H1 (cell line): ENCODE measurements around the gene CCDC192. TPM values are rescaled to one million over a fixed set of nuclear protein-coding genes. Genes with fewer than 3 reads are reported as not detected.

ENCODE experiments used
- CTCF ChIA-PET: fragments of 300-600 bp; sonication (Branson Sonifier 250); formaldehyde crosslinking; loops from one replicate; lab custom pipeline; 2021; ENCODE audit not compliant: partially characterized antibody; lab: Charles Lee
- POLR2A ChIA-PET: fragments of 300-600 bp; sonication (Branson Sonifier 250); formaldehyde crosslinking; loops from one replicate; lab custom pipeline; 2021; ENCODE audit warnings: inconsistent platforms; ENCODE audit not compliant: partially characterized antibody; lab: Charles Lee
- DNase-seq, 2 experiments: peaks; one replicate each; pipeline versions ENCODE4 v3.0.0 to v3.0.0-alpha.2; 2010 to 2022; ENCODE audit warnings: low spot score in 2 of 2, low read depth in 1 of 2, mixed read lengths in 1 of 2
- FAIRE-seq: peaks from 2 replicates; lab custom pipeline; 2011; peaks lifted over from hg19 to GRCh38; lab: Jason Lieb, UNC
- H2AFZ ChIP-seq: 2 replicates; pipeline ENCODE4 v1.8.1; 2012; ENCODE audit warnings: low read length, inconsistent platforms
- H2AK5ac ChIP-seq: 2 replicates; pipeline ENCODE4 v1.6.1; 2013; ENCODE audit warnings: low read depth, low read length
- H2BK120ac ChIP-seq: replicated peaks from 2 replicates; pipeline ENCODE3; 2013; ENCODE audit warnings: low read depth, low read length, inconsistent platforms
- H2BK12ac ChIP-seq: 2 replicates; pipeline ENCODE4 v1.6.1; 2013; ENCODE audit warnings: low read depth, low read length
- H2BK15ac ChIP-seq: 2 replicates; pipeline ENCODE4 v1.6.1; 2013; ENCODE audit warnings: low read length
- H2BK20ac ChIP-seq: 2 replicates; pipeline ENCODE4 v1.6.1; 2013; ENCODE audit warnings: low read length
- H2BK5ac ChIP-seq: 2 replicates; pipeline ENCODE4 v1.6.1; 2013; ENCODE audit warnings: low read depth, low read length
- H3K14ac ChIP-seq: 2 replicates; pipeline ENCODE4 v1.6.1; 2013; ENCODE audit warnings: inconsistent platforms; ENCODE audit not compliant: insufficient read length
- H3K18ac ChIP-seq: 2 replicates; pipeline ENCODE4 v1.6.1; 2013; ENCODE audit warnings: low read length; ENCODE audit errors: extremely low read depth
- H3K23ac ChIP-seq: 2 replicates; pipeline ENCODE4 v1.6.1; 2013; ENCODE audit warnings: inconsistent platforms; ENCODE audit not compliant: insufficient read length
- H3K23me2 ChIP-seq: 2 replicates; pipeline ENCODE4 v1.6.1; 2013; ENCODE audit warnings: low read depth, low read length
- H3K27ac ChIP-seq: 2 replicates; pipeline ENCODE4 v1.6.1; 2011; ENCODE audit warnings: low read depth, low read length, inconsistent platforms
- H3K27me3 ChIP-seq, 4 experiments: replicated peaks in 1 of 4; 1 replicate in 1 of 4; 2 replicates in 3 of 4; pipeline versions ENCODE4 v1.6.1 to v1.8.1; 2011 to 2013; ENCODE audit warnings: low read length in 3 of 4, mild to moderate bottlenecking in 3 of 4, inconsistent platforms in 2 of 4, mixed read lengths in 2 of 4, moderate library complexity in 1 of 4; ENCODE audit not compliant: control insufficient read depth in 3 of 4, insufficient read depth in 3 of 4; ENCODE audit errors: extremely low read depth in 1 of 4
- H3K36me3 ChIP-seq, 4 experiments: 2 replicates each; pipeline versions ENCODE4 v1.6.1 to v1.8.1; 2011 to 2013; ENCODE audit warnings: mild to moderate bottlenecking in 4 of 4, low read length in 3 of 4, moderate library complexity in 2 of 4, control low read depth in 1 of 4, inconsistent platforms in 1 of 4; ENCODE audit not compliant: insufficient read depth in 4 of 4, control insufficient read depth in 2 of 4
- H3K4ac ChIP-seq: replicated peaks from 2 replicates; pipeline ENCODE3; 2013; ENCODE audit warnings: low read length, low read depth, mixed read lengths, inconsistent platforms; ENCODE audit not compliant: insufficient read length
- H3K4me1 ChIP-seq, 4 experiments: replicated peaks in 1 of 4; 1 replicate in 1 of 4; 2 replicates in 3 of 4; pipeline versions ENCODE4 v1.6.1 to v1.8.1; 2011 to 2013; ENCODE audit warnings: low read length in 3 of 4, inconsistent platforms in 2 of 4, mixed read lengths in 1 of 4; ENCODE audit not compliant: insufficient read depth in 4 of 4, control insufficient read depth in 3 of 4
- H3K4me2 ChIP-seq, 2 experiments: 2 replicates each; pipeline versions ENCODE4 v1.6.1 to v1.8.1; 2011 to 2013; ENCODE audit warnings: low read depth in 2 of 2, low read length in 2 of 2, control low read depth in 1 of 2, inconsistent platforms in 1 of 2, mild to moderate bottlenecking in 1 of 2; ENCODE audit not compliant: insufficient read depth in 1 of 2
- H3K4me3 ChIP-seq, 4 experiments: fragments of 200-600, 300-600 bp in 1 of 4; sonication (generic), shearing (Covaris generic), sonication (Bioruptor Twin) in 1 of 4; 2 replicates each; pipeline versions ENCODE4 v1.5.1 to v1.8.1; 2011 to 2016; ENCODE audit warnings: low read length in 4 of 4, low read depth in 3 of 4, control low read depth in 2 of 4, inconsistent platforms in 2 of 4, mild to moderate bottlenecking in 2 of 4, mixed read lengths in 1 of 4, moderate library complexity in 1 of 4; ENCODE audit not compliant: insufficient read depth in 2 of 4; ENCODE audit errors: extremely low read depth in 1 of 4
- H3K56ac ChIP-seq: replicated peaks from 2 replicates; pipeline ENCODE3; 2013; ENCODE audit warnings: low read depth, mild to moderate bottlenecking, mixed read lengths, low read length, inconsistent platforms; ENCODE audit not compliant: insufficient read length
- H3K79me1 ChIP-seq: 2 replicates; pipeline ENCODE4 v1.6.1; 2013; ENCODE audit warnings: low read depth, low read length, control low read depth
- H3K79me2 ChIP-seq, 2 experiments: 2 replicates each; pipeline versions ENCODE4 v1.6.1 to v1.8.1; 2012 to 2013; ENCODE audit warnings: low read length in 2 of 2, mild to moderate bottlenecking in 2 of 2, inconsistent platforms in 1 of 2; ENCODE audit not compliant: insufficient read depth in 2 of 2, control insufficient read depth in 1 of 2
- H3K9ac ChIP-seq, 4 experiments: replicated peaks in 1 of 4; 1 replicate in 1 of 4; 2 replicates in 3 of 4; pipeline versions ENCODE4 v1.6.1 to v1.8.1; 2011 to 2013; ENCODE audit warnings: low read depth in 3 of 4, low read length in 3 of 4, control low read depth in 2 of 4, mild to moderate bottlenecking in 2 of 4, moderate library complexity in 2 of 4, inconsistent platforms in 1 of 4; ENCODE audit errors: extremely low read depth in 1 of 4
- H3K9me3 ChIP-seq, 2 experiments: 2 replicates each; pipeline versions ENCODE4 v1.6.1 to v1.8.1; 2012 to 2013; ENCODE audit warnings: mild to moderate bottlenecking in 2 of 2, moderate library complexity in 2 of 2, control low read depth in 1 of 2, inconsistent platforms in 1 of 2, low read depth in 1 of 2, low read length in 1 of 2, mixed read lengths in 1 of 2; ENCODE audit not compliant: insufficient read depth in 2 of 2
- H4K20me1 ChIP-seq, 2 experiments: replicated peaks in 1 of 2; 2 replicates each; pipeline versions ENCODE3 to v1.8.1; 2011 to 2013; ENCODE audit warnings: inconsistent platforms in 2 of 2, low read length in 2 of 2, mild to moderate bottlenecking in 1 of 2; ENCODE audit not compliant: insufficient read depth in 2 of 2, control insufficient read depth in 1 of 2
- H4K5ac ChIP-seq: 2 replicates; pipeline ENCODE4 v1.6.1; 2013; ENCODE audit warnings: low read length, low read depth, mixed read lengths, inconsistent platforms; ENCODE audit not compliant: insufficient read length
- H4K8ac ChIP-seq: 2 replicates; pipeline ENCODE4 v1.8.0; 2013; ENCODE audit warnings: mild to moderate bottlenecking, moderate library complexity, low read length, inconsistent platforms; ENCODE audit not compliant: insufficient read depth; ENCODE audit errors: extremely low read depth
- H4K91ac ChIP-seq: replicated peaks from 2 replicates; pipeline ENCODE3; 2013; ENCODE audit warnings: low read length, mixed read lengths, inconsistent platforms; ENCODE audit not compliant: insufficient read length
- EGR1 ChIP-seq: IDR thresholded peaks from 2 replicates; pipeline ENCODE4 v1.6.1; 2011; ENCODE audit warnings: low read depth, low read length, borderline replicate concordance
- SP1 ChIP-seq: IDR thresholded peaks from 2 replicates; pipeline ENCODE4 v1.6.1; 2011; ENCODE audit warnings: low read depth, low read length
- WGBS, 2 experiments: shearing (Covaris generic) in 1 of 2; methylation state at CpG; one replicate each; pipeline versions ENCODE4 v1.1.6 to v1.1.7; 2013 to 2015; ENCODE audit warnings: low lambda C conversion rate in 2 of 2, mixed read lengths in 2 of 2, inconsistent platforms in 1 of 2, low coverage in 1 of 2, missing lambda C conversion rate in 1 of 2; ENCODE audit not compliant: insufficient replicate concordance in 2 of 2, insufficient coverage in 1 of 2, insufficient read length in 1 of 2; ENCODE audit errors: extremely low coverage in 1 of 2, missing lambda C conversion rate in 1 of 2; 5-methylcytosine and 5-hydroxymethylcytosine counted together
- polyA plus RNA-seq, 7 experiments: library from polyadenylated mRNA; depleted of rRNA in 3 of 7; stranded (reverse) in 5 of 7; unstranded in 2 of 7; fragments of >200 nt in 5 of 7; fragments of 200-250 nt in 2 of 7; gene quantifications; 1 replicate in 5 of 7; 2 replicates in 1 of 7; 4 replicates in 1 of 7; pipeline versions ENCODE4 v1.2.1 to v1.2.3, GENCODE V29; 2011 to 2013; ENCODE audit warnings: missing spikeins in 2 of 7, mixed read lengths in 2 of 7
- total RNA-seq: library from RNA; stranded (reverse); fragmentation: NEBNext Ultra II Directional; extraction: Animal tissue kit (Norgen Biotek cat#: 25700); gene quantifications from 2 replicates; pipeline ENCODE4 v1.2.1, GENCODE V29; 2021

CCDC192 gene
- total and polyA plus RNA-seq, 2 of the 8 experiments (the other 6 are each of a cell fraction or from before 2014, with no cell fraction given), result 0.61 TPM; not detected in 1

- no peaks in the 10 kb centered on the region for H3K79me2 ChIP-seq
- WGBS, 2 experiments, result 76% methylated on average over 4 of the region's 4 CpGs; no CpG with 5 or more reads in 1 of the 2 experiments
- H3K23me2 ChIP-seq, result no peaks in the 10 kb centered on the region
- no peak overlapping the region for H2BK12ac ChIP-seq
- no peak overlapping the region for H3K4me2 ChIP-seq
- no peak overlapping the region for H3K4me3 ChIP-seq
- H2AFZ ChIP-seq, result 0 out of 2 replicates have a peak overlapping the region, but pooled peaks have one; percentile 24
- no peak for DNase-seq
- no peaks in the 10 kb centered on the region for H3K9me3 ChIP-seq
- CTCF ChIA-PET, result interaction anchor here (0.9 kb wide), 1 partner anchor 15 kb away, joined by 4 read pairs; no protein-coding TSS in a partner anchor
- no peak for TF ChIP-seq EGR1
- no peak for TF ChIP-seq SP1
- TF ChIP-seq, all 59 proteins: peak for 0
- H3K27ac ChIP-seq, result no peak overlapping the region
- no peak for FAIRE-seq
- H2BK120ac ChIP-seq, result no peak overlapping the region
- H2BK20ac ChIP-seq, result no peak overlapping the region
- H4K5ac ChIP-seq, result no peak overlapping the region
- no peak overlapping the region for H3K23ac ChIP-seq
- H3K56ac ChIP-seq, result no peak overlapping the region
- no peak overlapping the region for H3K9ac ChIP-seq
- no peaks in the 10 kb centered on the region for H3K79me1 ChIP-seq
- peaks cover 2 to 11% (median 5%) of the 10 kb centered on the region in 4 experiments; a peak in 3 of 7 replicates for H3K4me1 ChIP-seq
- H2BK5ac ChIP-seq, result no peak overlapping the region
- H3K14ac ChIP-seq, result no peak overlapping the region
- H3K36me3 ChIP-seq, result no peaks in the 10 kb centered on the region
- no peak overlapping the region for H2BK15ac ChIP-seq
- POLR2A ChIA-PET, result no interaction called here
- no peak overlapping the region for H3K18ac ChIP-seq
- no peak overlapping the region for H3K4ac ChIP-seq
- H4K91ac ChIP-seq, result no peak overlapping the region
- H3K27me3 ChIP-seq, result no peaks in the 10 kb centered on the region
- H4K20me1 ChIP-seq, result no peaks in the 10 kb centered on the region
- no peak overlapping the region for H2AK5ac ChIP-seq
- H4K8ac ChIP-seq, result no peak overlapping the region
These were observed 109.4 kb downstream of the CCDC192 start for GRCh38 chr5:127812570-127812969.
